Smooth muscle cell of the brain vasculature (primary cell): ENCODE measurements around the gene LTV1.
"Not testable (repeated sequence)": the region's sequence is repeated elsewhere in the genome, so short reads cannot be mapped to it uniquely, and the experiment has no call there.

Experiments used
- DNase-seq: peaks from one replicate; pipeline ENCODE4 v3.0.0-alpha.2; 2012; ENCODE audit warnings: low read depth, low spot score

LTV1 gene

DNA sequence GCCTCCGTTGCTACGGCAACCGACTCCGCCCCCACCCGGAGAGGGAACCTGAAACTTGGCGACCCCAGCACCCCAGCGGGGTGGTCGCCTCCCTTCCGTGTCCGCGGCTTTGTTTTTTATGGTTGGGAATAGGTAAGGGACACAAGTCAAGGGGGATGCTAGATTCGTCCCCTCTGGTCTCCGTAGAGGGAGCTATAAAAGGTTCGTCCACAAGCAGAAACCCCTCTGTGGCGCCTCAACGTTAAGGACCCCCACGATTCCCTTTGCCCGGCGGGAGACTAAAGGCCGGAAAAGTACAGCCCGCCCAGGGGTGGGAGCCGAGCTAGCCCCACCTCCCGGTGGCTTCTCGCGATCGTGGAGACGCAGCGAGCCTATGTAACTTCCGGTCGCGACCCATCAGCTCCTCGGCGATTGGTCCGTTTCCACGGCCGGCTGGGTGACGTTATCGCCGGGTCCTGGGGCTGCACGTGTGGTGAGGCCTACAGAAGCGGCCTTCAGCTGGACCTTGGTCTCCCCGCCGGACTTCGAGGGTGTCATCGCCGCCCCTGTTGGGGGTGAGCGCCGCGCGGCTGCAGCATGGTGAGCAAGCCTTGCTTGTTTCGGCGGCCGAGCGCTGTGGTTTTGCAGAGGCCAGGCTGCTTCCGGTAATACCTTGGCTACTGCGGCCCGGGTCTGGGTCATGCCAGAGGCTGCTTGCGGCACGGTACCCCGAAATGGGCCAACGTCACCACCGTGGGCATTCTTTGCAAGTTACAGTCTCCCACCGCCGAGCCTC lies at the start of gene LTV1:
Gene LTV1, plus strand, starts transcription at position 437 of the 775 bp plus-strand sequence. Its CDS starts 140 bp downstream, at position 577.
- DNase-seq: peak; percentile 92

DNA sequence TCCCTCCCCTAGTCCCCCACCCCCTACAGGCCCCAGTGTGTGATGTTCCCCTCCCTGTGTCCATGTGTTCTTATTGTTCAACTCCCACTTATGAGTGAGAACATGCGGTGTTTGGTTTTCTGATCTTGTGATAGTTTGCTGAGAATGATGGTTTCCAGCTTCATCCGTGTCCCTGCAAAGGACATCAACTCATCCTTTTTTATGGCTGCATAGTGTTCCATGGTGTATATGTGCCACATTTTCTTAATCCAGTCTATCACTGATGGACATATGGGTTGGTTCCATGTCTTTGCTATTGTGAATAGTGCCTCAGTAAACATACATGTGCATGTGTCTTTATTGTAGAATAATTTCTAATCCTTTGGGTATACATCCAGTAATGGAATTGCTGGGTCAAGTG lies 46.6 kb upstream of the LTV1 start:
- DNase-seq: not testable (repeated sequence)

- not testable (repeated sequence) for DNase-seq
These were observed 44.7 kb upstream of the LTV1 start for GRCh38 chr6:143798487-143798886.

- DNase-seq: no peak
These were observed 40.1 kb upstream of the LTV1 start for GRCh38 chr6:143802833-143803565.

GRCh38 chr6:143803769-143804568 lies 39.2 kb upstream of the LTV1 start:
- no peak for DNase-seq

GRCh38 chr6:143804835-143805239 lies 38.3 kb upstream of the LTV1 start:
- no peak for DNase-seq

DNA sequence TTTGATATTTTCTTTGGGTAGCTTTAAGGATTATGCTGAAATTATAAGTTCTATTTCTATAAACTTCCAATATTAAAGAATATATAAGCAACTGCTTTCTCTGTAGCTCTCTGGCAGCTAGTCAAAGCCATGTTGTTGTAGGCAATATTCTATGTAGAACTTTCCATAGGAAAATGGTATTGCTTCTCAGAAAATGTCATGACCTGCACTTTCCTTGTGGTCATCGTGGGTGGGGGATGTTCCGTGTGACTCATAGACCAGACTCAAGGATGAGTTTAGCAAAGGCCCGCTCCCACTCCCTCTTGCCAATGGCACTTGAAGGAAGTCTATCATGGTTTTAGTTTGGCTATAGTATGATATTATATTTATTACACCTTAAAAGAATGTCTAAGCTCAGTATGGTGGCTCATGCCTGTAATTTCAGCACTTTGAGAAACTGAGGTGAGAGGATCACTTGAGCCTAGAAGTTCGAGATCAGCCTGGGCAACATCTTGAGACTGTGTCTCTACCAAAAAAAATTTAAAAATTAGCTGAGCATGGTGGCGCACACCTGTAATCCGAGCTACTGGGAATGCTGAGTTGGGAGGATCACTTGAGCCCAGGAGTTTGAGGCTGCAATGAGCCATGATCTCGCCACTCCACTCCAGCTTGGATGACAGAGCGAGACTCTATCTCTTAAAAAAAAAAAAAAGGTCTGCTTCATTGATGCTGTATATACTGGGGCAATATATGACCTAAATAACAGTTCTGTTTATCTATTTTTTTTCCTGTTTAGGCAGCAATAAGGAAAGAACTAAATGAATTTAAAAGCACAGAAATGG lies 36.6 kb upstream of the LTV1 start:
- peak; percentile 36 for DNase-seq

GRCh38 chr6:143807103-143807772 lies 35.9 kb upstream of the LTV1 start:
- DNase-seq: no peak

DNA sequence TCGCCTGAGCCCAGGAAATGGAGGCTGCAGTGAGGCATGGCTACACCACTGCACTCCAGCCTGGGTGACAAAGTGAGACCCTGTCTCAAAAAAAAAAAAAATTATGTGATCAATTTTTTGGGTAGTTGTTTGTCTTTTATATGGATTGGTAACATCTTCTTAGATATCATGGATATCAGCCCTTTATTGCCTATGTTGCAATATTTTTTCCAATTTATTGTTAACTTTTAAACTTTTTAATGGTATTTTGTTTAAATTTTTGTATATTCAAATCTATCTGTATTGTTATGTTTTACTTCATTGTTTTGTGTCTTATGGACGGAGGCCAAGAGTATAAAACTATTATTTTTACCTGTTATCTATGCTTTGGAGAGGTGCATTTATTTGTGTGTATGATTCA lies 32.4 kb upstream of the LTV1 start:
- DNase-seq: no peak

GRCh38 chr6:143811501-143812157 lies 31.5 kb upstream of the LTV1 start:
- no peak for DNase-seq

GRCh38 chr6:143817621-143818020 lies 25.5 kb upstream of the LTV1 start:
- DNase-seq: no peak

- no peak for DNase-seq
These were observed 21.8 kb upstream of the LTV1 start for GRCh38 chr6:143821359-143821758.

DNA sequence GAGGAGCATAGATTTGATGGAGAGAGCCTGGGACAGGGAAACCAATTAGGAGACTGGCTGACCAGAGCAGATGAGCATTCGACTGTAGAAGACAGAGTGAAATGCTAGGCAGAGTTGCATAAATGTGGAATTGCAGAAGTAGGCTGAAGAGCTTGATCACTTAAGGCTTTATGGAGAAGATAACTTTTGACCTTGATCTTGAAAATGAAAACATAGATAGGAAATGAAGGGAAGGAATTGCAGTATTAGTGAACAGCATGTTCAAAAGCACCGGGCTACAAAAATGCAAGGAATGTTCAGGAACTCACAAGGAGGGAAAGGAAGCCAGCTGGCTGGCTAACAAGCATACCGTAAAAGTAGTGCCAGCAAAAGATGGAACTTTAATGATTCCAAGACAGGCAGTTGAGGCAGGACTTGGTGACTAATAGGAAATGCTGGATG lies 20.5 kb upstream of the LTV1 start:
- no peak for DNase-seq

- DNase-seq: no peak
These were observed 19.6 kb upstream of the LTV1 start for GRCh38 chr6:143823548-143823947.

DNA sequence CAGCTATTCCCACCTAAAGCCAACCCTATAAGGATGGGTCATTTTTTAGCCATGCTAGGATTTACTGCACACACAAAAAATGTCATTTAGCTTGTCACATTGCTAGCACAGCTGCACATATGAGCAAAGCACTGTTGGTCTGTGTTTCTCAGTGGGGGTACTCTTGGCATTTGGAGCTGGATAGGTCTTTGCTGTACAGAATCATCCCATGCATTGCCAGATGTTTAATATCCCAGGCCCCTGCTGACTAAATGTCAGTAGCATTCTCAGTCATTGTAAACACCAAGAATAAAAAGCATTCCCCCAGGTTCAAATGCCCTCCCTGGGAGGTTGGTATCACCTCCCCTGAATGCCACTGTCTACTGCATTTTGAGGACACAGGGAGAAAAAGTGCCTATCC lies 14.6 kb upstream of the LTV1 start:
- DNase-seq: no peak

DNA sequence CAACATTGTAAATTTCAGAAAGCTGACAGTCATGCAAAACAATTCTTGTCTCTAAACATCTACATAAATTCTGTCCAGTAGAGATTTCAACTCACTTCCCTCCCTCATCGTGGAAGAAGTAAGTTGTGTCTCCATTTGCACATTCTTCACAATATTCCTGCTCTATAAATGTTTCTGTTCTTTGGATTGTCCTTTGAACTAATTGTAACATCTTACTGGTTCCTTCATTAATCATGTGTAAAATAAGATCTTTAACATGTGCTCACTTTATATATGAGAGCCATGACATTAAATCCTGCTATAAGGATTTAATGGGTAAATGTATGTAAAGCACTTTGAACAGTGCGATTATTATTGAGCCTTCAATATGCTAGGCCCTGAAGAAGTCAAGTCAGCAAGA lies 7.0 kb upstream of the LTV1 start:
- DNase-seq: no peak

- no peak for DNase-seq
These were observed 4.7 kb upstream of the LTV1 start for GRCh38 chr6:143838395-143838794.

DNA sequence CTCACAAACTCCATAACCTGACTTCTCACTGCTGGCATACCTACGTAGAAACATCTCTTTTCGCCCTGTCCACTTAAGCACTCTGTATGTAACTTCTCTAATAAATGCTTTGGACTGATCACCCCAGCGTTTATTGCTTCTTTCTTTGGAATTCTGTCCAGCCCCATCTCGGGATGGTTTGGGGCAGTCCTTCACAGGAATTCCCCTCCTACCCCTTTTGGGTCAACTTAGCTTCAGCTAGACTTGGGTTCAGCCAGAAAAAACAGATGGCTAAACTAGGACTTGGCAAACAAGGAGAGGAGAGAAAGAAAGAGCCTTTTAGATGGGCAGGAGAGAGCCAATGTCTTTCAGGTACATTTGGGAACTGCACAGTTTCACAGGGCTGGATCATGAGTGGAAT lies 3.9 kb upstream of the LTV1 start:
- DNase-seq: no peak

DNA sequence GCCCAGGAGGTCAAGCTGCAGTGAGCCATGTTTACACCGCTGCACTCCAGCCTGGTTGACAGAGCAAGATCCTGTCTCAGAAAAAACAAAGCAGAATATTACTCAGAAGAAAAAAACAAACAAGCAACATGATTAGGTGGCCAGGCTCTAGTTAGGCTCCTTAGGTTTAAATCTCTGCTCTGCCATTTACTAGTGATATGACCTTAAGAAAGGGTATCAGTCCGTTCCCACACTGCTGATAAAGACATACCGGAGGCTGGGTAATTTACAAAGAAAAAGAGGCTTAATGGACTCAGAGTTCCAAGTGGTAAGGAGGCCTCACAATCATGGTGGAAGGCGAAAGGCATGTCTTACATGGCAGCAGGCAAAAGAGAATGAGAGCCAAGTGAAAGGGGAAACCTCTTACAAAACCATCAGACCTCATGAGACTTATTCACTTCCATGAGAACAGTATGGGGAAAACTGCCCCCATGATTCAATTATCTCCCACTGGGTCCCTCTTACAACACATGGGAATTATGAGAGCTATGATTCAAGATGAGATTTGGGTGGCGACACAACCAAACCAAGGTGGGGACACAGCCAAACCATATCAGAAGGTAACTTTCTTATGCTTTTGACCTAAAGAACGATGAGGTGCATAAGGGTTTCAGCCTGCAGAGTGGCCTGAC lies 2.4 kb upstream of the LTV1 start:
- no peak for DNase-seq

DNA sequence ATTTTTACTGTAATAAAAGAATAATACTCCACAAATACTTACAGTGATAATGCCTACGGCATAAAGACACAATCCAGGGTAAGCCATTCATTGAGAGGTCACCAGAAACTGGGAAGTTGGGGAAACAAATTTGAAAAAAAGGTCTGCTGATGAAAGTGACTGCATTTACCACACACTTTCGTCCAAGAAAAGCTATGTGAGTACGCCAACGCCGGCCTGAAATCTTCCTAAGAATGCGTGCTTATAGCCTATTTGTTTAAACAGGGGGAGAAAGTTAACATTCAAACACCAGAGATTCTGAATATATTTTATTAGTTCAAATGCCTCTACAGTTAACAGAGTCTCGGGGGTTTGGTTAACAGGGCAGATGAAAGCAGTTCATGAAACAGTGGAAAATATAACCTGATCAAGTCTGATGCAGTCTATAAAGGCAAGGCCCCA lies 657 bp upstream of the LTV1 start:
- no peak for DNase-seq
